Prostate gland (tissue), 2 donors: ENCODE results near the gene ODC1.

ENCODE experiments used
- CTCF ChIP-seq, 4 experiments: fragments of 200-600 bp in 2 of 4; fragments of 450-650 bp in 2 of 4; sonication (generic) in 2 of 4; IDR thresholded peaks; 1 replicate in 3 of 4; 2 replicates in 1 of 4; pipeline ENCODE4 v1.5.1; 2016 to 2019; ENCODE audit warnings: antibody characterized with exemption in 4 of 4, mild to moderate bottlenecking in 2 of 4, moderate library complexity in 2 of 4
- POLR2A ChIP-seq: fragments of 450-650 bp; IDR thresholded peaks from one replicate; pipeline ENCODE4 v1.6.1; 2016; ENCODE audit warnings: antibody characterized with exemption, mild to moderate bottlenecking

GRCh38 chr2:10477443-10478297 is 29.5 kb upstream of the ODC1 start:
- TF ChIP-seq CTCF (IDR thresholded peaks at IDR 0.05) = no peak
- TF ChIP-seq POLR2A = no peak
